GM21825 (cell line): ENCODE data around the gene KCTD1.

Source experiments
- ATAC-seq: cut with Tn5 transposase; IDR thresholded peaks from one replicate; pipeline ENCODE4 v1.9.1; 2021; ENCODE audit warnings: mild to moderate bottlenecking, moderate library complexity; ENCODE audit not compliant: unreplicated experiment

Gene KCTD1

GRCh38 chr18:26434887-26435286 lies 113.5 kb downstream of the KCTD1 start:
- no peak for ATAC-seq

GRCh38 chr18:26432651-26433424 lies 115.5 kb downstream of the KCTD1 start:
- ATAC-seq, result no peak

- ATAC-seq, result no peak
Measured at GRCh38 chr18:26429535-26430226, 118.7 kb downstream of the KCTD1 start.

GRCh38 chr18:26425148-26425531 lies 123.2 kb downstream of the KCTD1 start:
- ATAC-seq, result no peak

- no peak for ATAC-seq
Measured at GRCh38 chr18:26424428-26425147, 123.8 kb downstream of the KCTD1 start.

GRCh38 chr18:26422472-26423162 lies 125.7 kb downstream of the KCTD1 start:
- ATAC-seq, result peak; percentile 81

DNA sequence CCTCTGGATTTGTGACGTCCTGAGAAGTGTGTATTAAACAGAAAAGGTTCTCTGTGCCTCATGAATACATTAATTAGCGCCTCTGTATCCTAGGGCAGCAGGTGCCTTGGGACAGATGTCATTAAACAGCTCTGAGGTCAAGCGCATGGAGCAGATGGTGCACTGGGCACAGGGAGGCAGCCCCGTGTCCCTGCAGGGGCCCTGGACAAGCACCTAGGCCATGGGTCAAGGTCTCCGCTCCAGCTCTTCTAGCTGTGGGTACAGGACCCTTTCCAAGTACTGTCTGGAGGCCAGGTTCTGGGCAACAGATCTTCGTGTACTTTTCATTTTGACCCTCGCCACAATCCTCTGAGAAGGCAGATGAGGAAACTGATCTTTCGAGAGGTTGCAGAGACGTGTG lies 126.4 kb downstream of the KCTD1 start:
- no peak for ATAC-seq

- ATAC-seq, result no peak
Measured at GRCh38 chr18:26421503-26421902, 126.8 kb downstream of the KCTD1 start.

DNA sequence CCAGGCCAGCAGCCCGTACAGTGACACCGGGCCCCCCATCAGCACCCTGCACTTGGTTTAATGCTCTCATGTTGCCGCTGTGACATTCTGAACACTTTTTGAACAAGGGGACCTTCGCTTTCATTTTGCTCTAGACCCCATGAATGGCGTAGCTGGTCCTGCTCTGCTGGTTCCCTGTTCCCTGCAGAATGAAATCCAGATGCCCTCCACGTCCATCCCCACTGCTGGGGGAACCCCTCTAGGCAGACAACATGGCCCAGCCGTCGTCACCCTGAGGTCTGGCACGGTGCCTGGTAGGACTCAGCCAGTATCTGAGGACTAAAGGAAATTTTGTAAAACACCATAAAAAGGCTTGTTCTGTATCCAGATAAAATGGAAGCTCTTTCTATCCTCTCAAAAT lies 128.6 kb downstream of the KCTD1 start:
- no peak for ATAC-seq

DNA sequence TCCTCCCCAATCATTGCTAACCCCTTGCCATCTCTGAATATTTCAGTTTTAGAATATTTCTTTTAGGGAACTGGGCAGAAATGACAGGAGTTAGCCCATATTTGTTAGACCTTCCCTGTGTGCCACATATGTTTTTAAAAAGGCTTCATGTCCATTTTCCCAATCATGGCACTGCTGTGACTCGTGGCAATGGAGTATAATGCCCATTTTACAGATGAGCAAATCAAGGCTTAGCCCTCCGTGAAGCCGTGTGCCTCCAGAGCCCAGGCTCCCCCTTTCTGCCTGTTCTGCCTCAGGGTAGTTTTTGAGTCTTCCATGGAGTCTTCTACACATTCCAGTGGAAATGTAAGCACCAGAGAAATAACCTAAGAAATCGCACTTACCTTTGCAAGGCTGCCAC lies 130.1 kb downstream of the KCTD1 start:
- no peak for ATAC-seq

GRCh38 chr18:26417190-26417589 lies 131.2 kb downstream of the KCTD1 start:
- no peak for ATAC-seq

DNA sequence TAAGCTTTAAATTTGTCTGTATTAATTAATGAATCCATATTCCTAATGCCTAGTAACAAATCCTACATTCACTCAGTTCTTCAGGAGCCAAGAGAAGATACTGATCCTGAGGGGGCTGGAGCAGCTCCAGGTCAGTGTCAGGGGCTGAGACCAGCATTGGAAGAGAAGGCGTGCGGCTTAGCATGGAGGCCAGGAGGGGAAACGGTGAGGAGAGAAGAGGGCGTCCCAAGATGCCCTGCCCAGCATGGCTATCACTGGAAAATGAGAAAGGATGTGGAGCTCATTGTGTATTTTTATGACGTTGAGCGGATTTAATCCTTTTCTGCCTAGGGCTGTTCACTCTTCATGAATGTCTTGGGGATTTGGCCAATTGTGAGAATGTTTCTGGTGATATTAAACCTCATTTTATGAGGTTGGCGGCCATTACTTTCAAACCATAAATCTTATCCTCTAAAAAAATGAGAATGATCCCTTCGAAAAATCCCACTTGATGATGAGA lies 131.7 kb downstream of the KCTD1 start:
- no peak for ATAC-seq

DNA sequence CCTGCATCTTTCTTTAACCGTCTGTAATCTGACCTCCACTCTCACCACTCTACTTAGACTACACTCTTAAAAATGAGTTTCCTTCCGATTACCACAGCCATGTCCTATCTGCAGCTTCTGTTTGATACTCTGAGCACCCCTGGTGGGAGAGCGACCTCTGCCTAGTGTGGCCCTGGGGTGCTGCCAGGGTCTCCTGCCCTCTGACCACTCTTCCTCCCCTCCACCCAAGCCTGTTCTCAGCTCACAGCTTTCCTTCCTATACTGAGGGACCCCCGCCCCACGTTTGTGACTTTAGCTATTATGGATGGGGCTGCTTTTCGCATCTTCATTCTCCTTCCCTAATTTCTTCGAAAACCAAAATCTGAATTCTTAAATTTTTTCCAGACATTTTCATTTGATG lies 132.7 kb downstream of the KCTD1 start:
- no peak for ATAC-seq

DNA sequence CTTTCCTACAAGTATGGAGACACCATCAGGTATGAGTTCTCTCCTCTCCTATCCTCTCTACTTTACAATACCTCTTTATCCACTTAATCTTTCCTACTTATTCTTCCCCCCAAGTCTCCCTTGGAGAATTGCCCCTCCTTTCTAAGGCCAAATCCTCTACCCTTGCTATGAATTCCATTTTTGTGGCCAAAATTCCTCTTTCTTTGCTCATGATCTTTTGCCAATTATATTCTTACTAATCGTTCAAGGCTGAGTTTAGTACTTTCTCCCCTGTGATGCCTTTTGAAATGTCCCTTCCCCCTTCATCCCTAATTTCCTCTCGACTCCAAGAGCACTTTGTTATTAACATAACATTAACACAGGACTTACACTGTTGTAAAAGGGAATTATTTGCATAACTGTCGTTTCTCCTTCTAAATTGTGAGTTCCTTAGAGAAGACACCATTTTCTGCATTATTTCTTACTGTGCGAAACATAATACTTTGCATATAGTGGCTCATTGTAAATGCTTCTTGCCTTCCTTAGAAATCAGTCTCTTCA lies 133.4 kb downstream of the KCTD1 start:
- ATAC-seq, result no peak

DNA sequence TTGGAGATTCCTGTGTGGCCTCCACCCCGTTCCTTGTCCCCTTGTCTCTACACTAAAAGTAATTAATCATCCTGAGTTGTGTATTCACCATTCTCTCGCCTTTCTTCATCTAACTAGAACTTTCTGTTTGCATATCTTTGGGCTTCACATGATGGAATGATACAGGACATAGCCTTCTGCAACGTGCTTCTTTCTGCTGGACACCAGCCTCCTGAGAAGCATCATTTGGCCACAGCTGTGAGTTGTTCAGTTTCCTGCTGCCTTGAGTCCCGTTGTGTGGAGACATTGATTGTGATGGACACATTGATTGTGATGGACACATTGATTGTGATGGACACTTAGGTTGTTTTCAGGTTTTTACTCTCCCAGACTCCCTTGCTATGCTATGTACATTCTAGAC lies 139.3 kb downstream of the KCTD1 start:
- no peak for ATAC-seq

DNA sequence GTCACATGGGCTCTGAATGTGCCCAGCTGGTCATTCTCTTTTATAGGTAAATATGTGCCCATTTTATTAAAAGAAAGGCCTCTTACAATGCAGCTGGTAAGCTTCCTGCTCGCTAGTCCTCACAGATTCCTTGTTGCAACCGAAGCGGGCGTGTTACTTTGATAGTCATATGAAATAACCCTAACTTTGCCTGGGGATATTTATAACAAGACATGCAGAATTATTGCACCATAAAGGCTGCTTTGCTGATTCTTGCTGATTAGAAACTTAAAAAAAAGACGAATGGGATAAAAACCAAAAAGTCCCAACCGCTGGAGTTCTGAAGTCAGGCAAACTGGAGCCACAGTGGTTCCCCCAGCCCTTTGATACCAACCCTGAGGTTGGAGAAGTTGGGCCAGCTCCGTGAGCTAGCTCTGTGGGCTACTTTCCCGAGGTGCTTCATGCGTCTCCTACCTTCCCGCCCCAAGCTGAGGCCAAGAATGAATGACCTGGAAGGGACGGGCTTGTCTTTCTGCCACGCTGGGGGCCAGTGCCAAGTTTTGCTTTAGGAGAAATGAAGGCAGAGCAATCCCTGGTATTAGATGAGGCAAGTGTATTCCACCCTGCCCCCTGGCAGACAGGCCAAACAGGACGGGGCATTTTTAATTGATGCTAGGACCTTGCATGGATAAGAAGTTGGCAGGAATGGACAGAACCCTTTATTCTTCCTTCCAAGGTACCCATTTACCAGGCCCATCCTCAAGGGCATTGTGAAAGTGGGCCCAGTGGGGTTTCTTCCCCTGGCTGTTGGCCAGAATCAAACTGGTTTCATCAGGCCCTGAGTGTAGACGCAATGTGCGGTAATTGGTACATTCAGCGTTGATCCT lies 140.4 kb downstream of the KCTD1 start:
- no peak for ATAC-seq

- ATAC-seq, result no peak
Measured at GRCh38 chr18:26406854-26407517, 141.4 kb downstream of the KCTD1 start.

DNA sequence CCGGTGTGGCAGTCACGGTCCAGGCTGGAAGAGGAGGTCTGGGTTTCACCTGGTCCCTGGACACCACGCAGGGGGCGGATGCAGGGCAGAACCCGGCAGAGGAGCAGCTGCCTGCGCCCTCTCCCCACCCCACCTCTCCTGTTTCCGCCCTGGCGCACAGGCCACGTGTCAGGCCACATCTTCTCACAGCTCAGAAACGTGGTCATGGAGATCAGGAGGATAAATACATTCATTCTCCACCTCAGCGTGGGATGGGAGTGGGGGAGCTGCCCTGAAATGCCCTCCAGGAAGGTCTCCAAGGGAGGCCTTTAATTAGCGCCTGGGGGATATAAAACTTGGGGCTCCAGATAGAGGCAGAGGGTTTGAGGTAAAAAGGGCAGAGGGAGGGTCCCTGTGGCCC lies 142.0 kb downstream of the KCTD1 start:
- no peak for ATAC-seq

GRCh38 chr18:26405190-26405801 lies 143.1 kb downstream of the KCTD1 start:
- ATAC-seq, result peak; percentile 94
